Lower leg skin (tissue), 3 donors: ENCODE measurements around the gene ZEB2.

Experiments used
- CTCF ChIP-seq, 3 donors: fragments of 450-650 bp; IDR thresholded peaks; one replicate each; pipeline ENCODE4 v1.5.1; 2016; ENCODE audit warnings: antibody characterized with exemption in 3 of 3, mild to moderate bottlenecking in 3 of 3, moderate library complexity in 2 of 3
- POLR2A ChIP-seq, 2 donors: fragments of 450-650 bp; IDR thresholded peaks; one replicate each; pipeline ENCODE4 v1.6.1; 2016 to 2017; ENCODE audit warnings: antibody characterized with exemption in 2 of 2, mild to moderate bottlenecking in 1 of 2, moderate library complexity in 1 of 2

- TF ChIP-seq CTCF (IDR thresholded peaks at IDR 0.05) (no peak), POLR2A (IDR thresholded peaks at IDR 0.05) (no peak)
These were observed 10.1 kb downstream of the ZEB2 start for GRCh38 chr2:144509879-144510221.
